Calu3 (cell line): ENCODE measurements around the gene PRSS38. TPM values are rescaled to one million over a fixed set of nuclear protein-coding genes. Genes with fewer than 3 reads are reported as not detected.

Source experiments
- BruUV-seq: library from RNA; stranded (reverse); fragments of 400-500 nt; replicated peaks from 2 replicates; lab custom pipeline; 2021; lab: Mats Ljungman, UMichigan
- CTCF ChIA-PET: fragments of 300-600 bp; sonication (Branson Sonifier 250); formaldehyde crosslinking; loops from one replicate; lab custom pipeline; 2022; ENCODE audit warnings: antibody characterized with exemption; lab: Charles Lee
- DNase-seq: peaks from one replicate; pipeline ENCODE4 v3.0.0; 2022
- H3K27ac Mint-ChIP-seq: one replicate; pipeline ENCODE4 v1.8.0; 2022; ENCODE audit warnings: mixed read lengths; ENCODE audit not compliant: unreplicated experiment
- H3K27me3 Mint-ChIP-seq: one replicate; pipeline ENCODE4 v1.8.0; 2022; ENCODE audit warnings: mixed read lengths; ENCODE audit not compliant: unreplicated experiment
- H3K36me3 Mint-ChIP-seq: one replicate; pipeline ENCODE4 v1.8.0; 2022; ENCODE audit warnings: mild to moderate bottlenecking, moderate library complexity, mixed read lengths; ENCODE audit not compliant: insufficient read depth, unreplicated experiment
- H3K4me1 Mint-ChIP-seq: one replicate; pipeline ENCODE4 v1.8.0; 2022; ENCODE audit warnings: mild to moderate bottlenecking, low read depth, mixed read lengths; ENCODE audit not compliant: unreplicated experiment
- H3K4me3 Mint-ChIP-seq: one replicate; pipeline ENCODE4 v1.8.0; 2022; ENCODE audit warnings: mild to moderate bottlenecking, low read depth, moderate library complexity, mixed read lengths; ENCODE audit not compliant: unreplicated experiment
- H3K9me3 Mint-ChIP-seq: one replicate; pipeline ENCODE4 v1.8.0; 2022; ENCODE audit warnings: low read depth, mixed read lengths; ENCODE audit not compliant: unreplicated experiment
- intact Hi-C: fragments of 100-400 bp; cut with micrococcal nuclease; formaldehyde crosslinking; loops from one replicate; pipeline ENCODE4 v1.10.0; 2022; ENCODE audit not compliant: unreplicated experiment
- total RNA-seq: library from RNA; stranded (reverse); gene quantifications from 2 replicates; pipeline ENCODE4 v1.2.3, GENCODE V29; 2022
- TF ChIP-seq, protein P1 (sequence below): fragments of 200-600 bp; IDR thresholded peaks from one replicate; pipeline ENCODE4 v1.8.0; 2022; ENCODE audit warnings: antibody characterized with exemption; ENCODE audit not compliant: unreplicated experiment

Gene PRSS38
- total RNA-seq, 1 experiment from 2014 or later = not detected

DNA sequence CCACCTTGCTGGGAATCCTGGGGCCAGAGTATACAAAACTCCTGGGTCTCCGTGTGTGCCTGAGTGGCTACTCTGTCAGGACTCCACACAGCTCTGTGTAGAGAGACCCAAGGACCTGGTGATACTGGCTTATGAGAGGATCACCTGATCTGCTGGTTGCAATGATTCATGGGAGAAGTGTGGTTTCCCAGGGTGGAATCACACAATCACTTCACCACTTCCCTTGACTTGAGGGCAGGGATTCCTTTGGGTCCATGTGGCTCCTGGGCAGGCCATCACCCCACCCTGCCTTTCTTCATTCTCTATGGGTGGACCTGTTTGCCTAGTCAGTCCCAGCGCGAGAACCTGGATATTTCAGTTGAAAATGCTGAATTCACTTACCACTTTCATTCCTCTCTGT, 13.3 kb downstream of the PRSS38 start:
- CTCF ChIA-PET = no interaction called here
- BruUV-seq = no TSS peak
- Mint-ChIP-seq H3K27me3 (no peaks in the 10 kb centered on the region), H3K4me3 (no peak overlapping the region), H3K27ac (no peak overlapping the region), H3K4me1 (no peaks in the 10 kb centered on the region), H3K9me3 (peaks cover 4% of the 10 kb centered on the region), H3K36me3 (no peaks in the 10 kb centered on the region)
- TF ChIP-seq, protein P1, sequence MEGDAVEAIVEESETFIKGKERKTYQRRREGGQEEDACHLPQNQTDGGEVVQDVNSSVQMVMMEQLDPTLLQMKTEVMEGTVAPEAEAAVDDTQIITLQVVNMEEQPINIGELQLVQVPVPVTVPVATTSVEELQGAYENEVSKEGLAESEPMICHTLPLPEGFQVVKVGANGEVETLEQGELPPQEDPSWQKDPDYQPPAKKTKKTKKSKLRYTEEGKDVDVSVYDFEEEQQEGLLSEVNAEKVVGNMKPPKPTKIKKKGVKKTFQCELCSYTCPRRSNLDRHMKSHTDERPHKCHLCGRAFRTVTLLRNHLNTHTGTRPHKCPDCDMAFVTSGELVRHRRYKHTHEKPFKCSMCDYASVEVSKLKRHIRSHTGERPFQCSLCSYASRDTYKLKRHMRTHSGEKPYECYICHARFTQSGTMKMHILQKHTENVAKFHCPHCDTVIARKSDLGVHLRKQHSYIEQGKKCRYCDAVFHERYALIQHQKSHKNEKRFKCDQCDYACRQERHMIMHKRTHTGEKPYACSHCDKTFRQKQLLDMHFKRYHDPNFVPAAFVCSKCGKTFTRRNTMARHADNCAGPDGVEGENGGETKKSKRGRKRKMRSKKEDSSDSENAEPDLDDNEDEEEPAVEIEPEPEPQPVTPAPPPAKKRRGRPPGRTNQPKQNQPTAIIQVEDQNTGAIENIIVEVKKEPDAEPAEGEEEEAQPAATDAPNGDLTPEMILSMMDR = no peak
- no peak for DNase-seq
- intact Hi-C loops = no loop called here

- Mint-ChIP-seq H3K36me3 (no peaks in the 10 kb centered on the region), H3K4me1 (no peaks in the 10 kb centered on the region), H3K4me3 (no peak overlapping the region), H3K9me3 (peaks cover 3% of the 10 kb centered on the region), H3K27ac (no peak overlapping the region), H3K27me3 (peaks cover 23% of the 10 kb centered on the region)
- intact Hi-C loops = no loop called here
- DNase-seq = no peak
- CTCF ChIA-PET = interaction anchor here (0.6 kb wide), 1 partner anchor 168 kb away, joined by 6 read pairs; the partner anchor contains the start of gene WNT3A
- no TSS peak for BruUV-seq
- TF ChIP-seq, protein P1 = no peak
These were observed 22.7 kb downstream of the PRSS38 start for GRCh38 chr1:227838181-227838580.

DNA sequence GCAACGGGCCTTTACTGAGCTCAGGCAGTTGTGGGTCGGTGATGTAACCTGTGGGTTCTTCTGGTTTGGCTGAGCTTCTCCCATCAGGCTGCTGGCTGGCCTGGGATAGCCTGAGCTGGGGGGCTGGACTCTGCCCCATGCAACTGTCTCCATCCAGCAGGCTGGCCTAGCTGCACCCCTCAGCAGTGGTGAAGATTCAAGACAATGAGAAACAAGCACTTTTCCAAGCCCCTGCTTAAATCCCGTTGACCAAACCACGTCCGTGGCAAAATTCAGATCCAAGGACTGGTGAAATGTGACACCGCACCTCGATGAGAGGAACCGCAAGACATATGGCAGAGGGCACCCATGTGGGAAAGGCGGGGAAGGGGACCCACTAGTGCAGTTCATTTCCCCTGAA, 25.6 kb downstream of the PRSS38 start:
- no TSS peak for BruUV-seq
- CTCF ChIA-PET = interaction anchor here (0.6 kb wide), 1 partner anchor 741 kb away, joined by 7 read pairs; no protein-coding TSS in a partner anchor
- Mint-ChIP-seq H3K27ac (no peak overlapping the region), H3K4me3 (no peak overlapping the region), H3K9me3 (peaks cover 3% of the 10 kb centered on the region), H3K36me3 (no peaks in the 10 kb centered on the region), H3K27me3 (peaks cover 23% of the 10 kb centered on the region), H3K4me1 (no peaks in the 10 kb centered on the region)
- TF ChIP-seq, protein P1 = no peak
- DNase-seq = no peak
- intact Hi-C loops = no loop called here

DNA sequence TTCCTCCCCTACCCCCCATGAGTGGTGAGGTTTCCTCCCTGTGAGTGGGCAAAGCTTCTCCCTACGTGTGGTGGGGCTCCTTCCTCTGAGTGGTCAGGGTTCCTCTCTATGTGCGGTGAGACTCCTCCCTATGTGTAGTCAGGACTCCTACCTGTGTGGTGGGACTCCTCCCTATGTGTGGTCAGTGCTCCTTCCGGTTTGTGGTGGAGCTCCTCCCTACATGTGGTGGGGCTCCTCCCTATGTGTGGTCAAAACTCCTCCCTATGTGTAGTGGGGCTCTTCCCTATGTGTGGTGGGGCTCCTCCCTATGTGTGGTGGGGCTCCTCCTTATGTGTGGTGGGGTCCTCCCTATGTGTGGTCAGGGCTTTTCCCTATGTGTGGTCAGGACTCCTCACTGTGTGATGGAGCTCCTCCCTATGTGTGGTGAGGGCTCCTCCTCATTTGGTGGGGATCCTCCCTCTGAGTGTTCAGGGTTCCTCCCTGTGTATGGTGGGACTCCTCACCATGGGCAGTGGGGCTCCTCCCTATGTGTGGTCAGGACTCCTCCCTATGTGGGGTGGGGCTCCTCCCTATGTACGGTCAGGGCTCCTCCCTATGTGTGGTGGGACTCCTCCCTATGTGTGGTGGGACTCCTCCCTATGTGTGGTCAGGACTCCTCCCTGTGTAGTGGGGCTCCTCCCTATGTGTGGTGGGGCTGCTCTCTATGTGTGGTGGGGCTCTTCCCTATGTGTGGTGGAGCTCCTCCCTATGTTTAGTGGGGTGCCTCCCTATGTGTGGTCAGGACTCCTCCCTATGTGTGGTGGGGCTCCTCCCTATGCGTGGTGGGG, 29.1 kb downstream of the PRSS38 start:
- Mint-ChIP-seq H3K27me3 (peaks cover 34% of the 10 kb centered on the region), H3K9me3 (peaks cover 3% of the 10 kb centered on the region), H3K36me3 (no peaks in the 10 kb centered on the region), H3K27ac (no peak overlapping the region), H3K4me3 (no peak overlapping the region), H3K4me1 (no peaks in the 10 kb centered on the region)
- no TSS peak for BruUV-seq
- DNase-seq = no peak
- CTCF ChIA-PET = interaction anchor here (0.6 to 0.7 kb wide), 2 partner anchors 304 to 635 kb away, joined by 3 to 4 read pairs; no protein-coding TSS in a partner anchor
- TF ChIP-seq, protein P1 = no peak
- intact Hi-C loops = no loop called here
